GM23338 (cell line): ENCODE results near the gene KCNN3. TPM values are rescaled to one million over a fixed set of nuclear protein-coding genes. Genes with fewer than 3 reads are reported as not detected.

Experiments used
- ATAC-seq: fragments of 200-7000 bp; cut with Tn5 transposase; 3 replicates; pipeline ENCODE4 v1.9.1; 2020
- DNase-seq: peaks from one replicate; pipeline ENCODE4 v3.0.0-alpha.2; 2015; ENCODE audit warnings: low spot score
- H2AFZ ChIP-seq: fragments of 200-600 bp; sonication (generic); 2 replicates; pipeline ENCODE4 v1.8.0; 2016; ENCODE audit warnings: antibody characterized with exemption, mild to moderate bottlenecking, moderate library complexity
- H3F3A ChIP-seq: fragments of 200-600 bp; sonication (generic); replicated peaks from 2 replicates; pipeline ENCODE4 v1.8.0; 2017; ENCODE audit warnings: antibody characterized with exemption, mixed run types, low read depth
- H3K27ac ChIP-seq: fragments of 200-600 bp; sonication (generic); 2 replicates; pipeline ENCODE4 v1.6.1; 2016; ENCODE audit warnings: low read depth
- H3K27me3 ChIP-seq: fragments of 200-600 bp; sonication (generic); 2 replicates; pipeline ENCODE4 v1.8.0; 2016; ENCODE audit warnings: mild to moderate bottlenecking, mixed run types, moderate library complexity; ENCODE audit not compliant: insufficient read depth
- H3K36me3 ChIP-seq: fragments of 200-600 bp; sonication (generic); 2 replicates; pipeline ENCODE4 v1.8.0; 2016; ENCODE audit warnings: mild to moderate bottlenecking; ENCODE audit not compliant: insufficient read depth
- H3K4me1 ChIP-seq: fragments of 200-600 bp; sonication (generic); 2 replicates; pipeline ENCODE4 v1.8.0; 2016; ENCODE audit warnings: mild to moderate bottlenecking, moderate library complexity; ENCODE audit not compliant: insufficient read depth
- H3K4me2 ChIP-seq: fragments of 200-600 bp; sonication (generic); 2 replicates; pipeline ENCODE4 v1.7.1; 2017; ENCODE audit warnings: mixed run types
- H3K4me3 ChIP-seq: fragments of 200-600 bp; sonication (generic); 2 replicates; pipeline ENCODE4 v1.6.1; 2016; ENCODE audit warnings: mixed run types
- H3K79me2 ChIP-seq: fragments of 200-600 bp; sonication (generic); replicated peaks from 2 replicates; pipeline ENCODE4 v1.8.0; 2017; ENCODE audit warnings: mild to moderate bottlenecking; ENCODE audit not compliant: insufficient read depth
- H3K9me2 ChIP-seq: fragments of 200-600 bp; sonication (generic); 2 replicates; pipeline ENCODE4 v1.8.0; 2017; ENCODE audit not compliant: insufficient read depth
- H4K20me1 ChIP-seq: fragments of 200-600 bp; sonication (generic); replicated peaks from 2 replicates; pipeline ENCODE4 v1.8.0; 2017; ENCODE audit warnings: mild to moderate bottlenecking; ENCODE audit not compliant: insufficient read depth
- H3K27ac Mint-ChIP-seq: 2 replicates; pipeline ENCODE4 v1.8.0; 2020; ENCODE audit warnings: inconsistent platforms, mild to moderate bottlenecking, moderate library complexity, mixed read lengths
- H3K27me3 Mint-ChIP-seq: 3 replicates; pipeline ENCODE4 v1.8.0; 2022; ENCODE audit warnings: low read depth, mild to moderate bottlenecking, moderate library complexity, mixed read lengths, inconsistent platforms; ENCODE audit not compliant: insufficient read depth, poor library complexity
- H3K36me3 Mint-ChIP-seq: 3 replicates; pipeline ENCODE4 v1.8.0; 2021; ENCODE audit warnings: low read depth, mild to moderate bottlenecking, inconsistent platforms, moderate library complexity, mixed read lengths
- H3K4me1 Mint-ChIP-seq: 3 replicates; pipeline ENCODE4 v1.8.0; 2020; ENCODE audit warnings: mild to moderate bottlenecking, inconsistent platforms, mixed read lengths
- H3K4me3 Mint-ChIP-seq: 3 replicates; pipeline ENCODE4 v1.8.0; 2021; ENCODE audit warnings: moderate library complexity, mild to moderate bottlenecking, inconsistent platforms, mixed read lengths
- H3K9me3 Mint-ChIP-seq: 3 replicates; pipeline ENCODE4 v1.8.0; 2020; ENCODE audit warnings: moderate library complexity, mild to moderate bottlenecking, inconsistent platforms, mixed read lengths
- CREB1 ChIP-seq: fragments of 250-450 bp; sonication (Bioruptor Pico); IDR thresholded peaks from 2 replicates; pipeline ENCODE4 v1.5.0; 2020; ENCODE audit warnings: low read depth, mild to moderate bottlenecking, moderate library complexity
- CTCF ChIP-seq, 2 experiments: fragments of 200-600 bp in 1 of 2; sonication (generic) in 1 of 2; conservative IDR thresholded peaks; 2 replicates each; pipeline versions ENCODE4 v1.5.1 to v1.6.1; 2016 to 2017; ENCODE audit warnings: antibody characterized with exemption in 2 of 2, low read depth in 2 of 2, mild to moderate bottlenecking in 2 of 2, moderate library complexity in 1 of 2
- ETS1 ChIP-seq: IDR thresholded peaks from 2 replicates; pipeline ENCODE4 v1.6.1; 2016; ENCODE audit warnings: antibody characterized with exemption
- EZH2 ChIP-seq: fragments of 200-600 bp; sonication (generic); IDR thresholded peaks from one replicate; pipeline ENCODE4 v1.8.0; 2017; ENCODE audit warnings: antibody characterized with exemption, mild to moderate bottlenecking, low read depth; ENCODE audit not compliant: unreplicated experiment
- EZH2phosphoT487 ChIP-seq: fragments of 200-600 bp; sonication (generic); IDR thresholded peaks from one replicate; pipeline ENCODE4 v1.8.1; 2018; ENCODE audit warnings: antibody characterized with exemption; ENCODE audit not compliant: unreplicated experiment
- JUNB ChIP-seq: IDR thresholded peaks from one replicate; pipeline ENCODE4 v1.6.1; 2016; ENCODE audit warnings: antibody characterized with exemption; ENCODE audit not compliant: unreplicated experiment
- NANOG ChIP-seq: IDR thresholded peaks from 2 replicates; pipeline ENCODE4 v1.6.1; 2016; ENCODE audit warnings: antibody characterized with exemption, borderline replicate concordance
- POLR2AphosphoS5 ChIP-seq: IDR thresholded peaks from 2 replicates; pipeline ENCODE4 v1.6.1; 2016; ENCODE audit warnings: antibody characterized with exemption, low read depth
- REST ChIP-seq: IDR thresholded peaks from one replicate; pipeline ENCODE4 v1.6.1; 2018; ENCODE audit warnings: antibody characterized with exemption; ENCODE audit not compliant: unreplicated experiment
- STAT1 ChIP-seq: IDR thresholded peaks from one replicate; pipeline ENCODE4 v1.6.1; 2016; ENCODE audit warnings: antibody characterized with exemption; ENCODE audit not compliant: unreplicated experiment
- ZNF114 ChIP-seq: fragments of 250-450 bp; sonication (Bioruptor Pico); IDR thresholded peaks from 2 replicates; pipeline ENCODE4 v1.5.0; 2020; ENCODE audit warnings: mild to moderate bottlenecking, moderate library complexity
- ZNF331 ChIP-seq: fragments of 250-450 bp; sonication (Bioruptor Pico); IDR thresholded peaks from 2 replicates; pipeline ENCODE4 v1.5.0; 2020; ENCODE audit warnings: low read depth, mild to moderate bottlenecking, moderate library complexity
- polyA plus RNA-seq: library from polyadenylated mRNA; unstranded; fragments of >200 nt; fragmentation: Nextera tagmentation; extraction: Ambion mirVana; gene quantifications from 2 replicates; pipeline ENCODE4 v1.2.1, GENCODE V29; 2016
- total RNA-seq: library from RNA; depleted of rRNA; stranded (reverse); fragments of >200 nt; shearing (Covaris generic); gene quantifications from 2 replicates; pipeline ENCODE4 v1.2.3, GENCODE V29; 2014

The KCNN3 gene
- total and polyA plus RNA-seq, 2 experiments from 2014 or later: 1.9 to 3.0 TPM

GRCh38 chr1:154801234-154802011, 68.7 kb downstream of the KCNN3 start:
- no peaks in the 10 kb centered on the region for H3K36me3 ChIP-seq
- ATAC-seq (no peak), DNase-seq (no peak)
- H3K9me2 ChIP-seq: no peaks in the 10 kb centered on the region
- Mint-ChIP-seq H3K4me3 (no peak overlapping the region; the same call in 2 of the 3 replicates), H3K4me1 (peaks cover 8% of the 10 kb centered on the region), H3K9me3 (no peaks in the 10 kb centered on the region), H3K27ac (no peak overlapping the region), H3K36me3 (no peaks in the 10 kb centered on the region; the same call in 2 of the 3 replicates), H3K27me3 (peaks cover 4% of the 10 kb centered on the region)
- no peaks in the 10 kb centered on the region for H3K4me1 ChIP-seq
- H3K27me3 ChIP-seq: no peaks in the 10 kb centered on the region
- no peaks in the 10 kb centered on the region for H4K20me1 ChIP-seq
- H3K4me2 ChIP-seq: no peak overlapping the region
- H3K79me2 ChIP-seq: no peaks in the 10 kb centered on the region
- TF ChIP-seq CTCF (conservative IDR thresholded peaks at IDR 0.05; ENCODE audit: low read depth in 2 of 2) (no peak), ZNF114 (no peak), NANOG (no peak), CREB1 (no peak), ZNF331 (CRISPR knock-in tag) (no peak), EZH2phosphoT487 (no peak)
- H3K27ac ChIP-seq: no peak overlapping the region
- H3K4me3 ChIP-seq: no peak overlapping the region
- no peaks in the 10 kb centered on the region for H3F3A ChIP-seq
- no peak overlapping the region for H2AFZ ChIP-seq

GRCh38 chr1:154799188-154799587, 70.9 kb downstream of the KCNN3 start:
- Histone ChIP-seq H3K4me1 (no peaks in the 10 kb centered on the region), H3F3A (no peaks in the 10 kb centered on the region), H3K79me2 (no peaks in the 10 kb centered on the region), H3K27me3 (no peaks in the 10 kb centered on the region), H4K20me1 (no peaks in the 10 kb centered on the region), H3K36me3 (no peaks in the 10 kb centered on the region), H3K27ac (no peak overlapping the region), H2AFZ (no peak overlapping the region), H3K9me2 (no peaks in the 10 kb centered on the region), H3K4me3 (no peak overlapping the region), H3K4me2 (no peak overlapping the region)
- Mint-ChIP-seq H3K4me3 (no peak overlapping the region), H3K4me1 (no peaks in the 10 kb centered on the region), H3K9me3 (no peaks in the 10 kb centered on the region; the same call in 2 of the 3 replicates), H3K36me3 (no peaks in the 10 kb centered on the region; the same call in 2 of the 3 replicates), H3K27me3 (peaks cover 4% of the 10 kb centered on the region), H3K27ac (no peak overlapping the region)
- ATAC-seq (no peak), DNase-seq (no peak)
- TF ChIP-seq CREB1: no peak
- TF ChIP-seq ETS1: no peak
- TF ChIP-seq EZH2phosphoT487: no peak
- no peak for TF ChIP-seq STAT1
- no peak for TF ChIP-seq ZNF331 (CRISPR knock-in tag)
- TF ChIP-seq NANOG: no peak
- no peak for TF ChIP-seq EZH2
- no peak for TF ChIP-seq CTCF (conservative IDR thresholded peaks at IDR 0.05; ENCODE audit: low read depth in 2 of 2)
- TF ChIP-seq POLR2AphosphoS5: no peak
- no peak for TF ChIP-seq JUNB
- TF ChIP-seq ZNF114: no peak
- no peak for TF ChIP-seq REST
